ENCODE measurements around the gene ASCC3. TPM values are rescaled to one million over a fixed set of nuclear protein-coding genes. Genes with fewer than 3 reads are reported as not detected.
A peak's percentile ranks its signal among the peaks of the same experiment; 100 is the strongest.

ASCC3 gene
- total RNA-seq, 1 donor from 2014 or later = 42.0 TPM

- H3K36me3 Mint-ChIP-seq (ENCODE audit: unreplicated experiment) = no peaks in the 10 kb centered on the region
- H3K27ac Mint-ChIP-seq (ENCODE audit: unreplicated experiment) = peak overlapping the region; percentile 33
- no peak overlapping the region for H3K4me3 Mint-ChIP-seq (ENCODE audit: unreplicated experiment)
- H3K27me3 Mint-ChIP-seq (ENCODE audit: unreplicated experiment) = no peaks in the 10 kb centered on the region
- no peaks in the 10 kb centered on the region for H3K9me3 Mint-ChIP-seq (ENCODE audit: unreplicated experiment)
- peaks cover 12% of the 10 kb centered on the region for H3K4me1 Mint-ChIP-seq (ENCODE audit: unreplicated experiment)
- DNase-seq (ENCODE audit: extremely low spot score, unreplicated experiment) = no peak
- TF ChIP-seq CTCF (IDR thresholded peaks at IDR 0.05) = no peak
Measured at GRCh38 chr6:100484474-100484873, 396.7 kb downstream of the ASCC3 start.

- TF ChIP-seq CTCF (IDR thresholded peaks at IDR 0.05) = no peak
- no peak for DNase-seq (ENCODE audit: extremely low spot score, unreplicated experiment)
- Mint-ChIP-seq H3K4me1 (ENCODE audit: unreplicated experiment) (peaks cover 18% of the 10 kb centered on the region), H3K27me3 (ENCODE audit: unreplicated experiment) (no peaks in the 10 kb centered on the region), H3K4me3 (ENCODE audit: unreplicated experiment) (no peak overlapping the region), H3K9me3 (ENCODE audit: unreplicated experiment) (no peaks in the 10 kb centered on the region), H3K27ac (ENCODE audit: unreplicated experiment) (no peak overlapping the region), H3K36me3 (ENCODE audit: unreplicated experiment) (no peaks in the 10 kb centered on the region)
Measured at GRCh38 chr6:100482698-100483097, 398.4 kb downstream of the ASCC3 start.

GRCh38 chr6:100479179-100480035 is 401.7 kb downstream of the ASCC3 start:
- DNase-seq (ENCODE audit: extremely low spot score, unreplicated experiment) = no peak
- Mint-ChIP-seq H3K4me3 (ENCODE audit: unreplicated experiment) (no peak overlapping the region), H3K36me3 (ENCODE audit: unreplicated experiment) (no peaks in the 10 kb centered on the region), H3K27ac (ENCODE audit: unreplicated experiment) (peak overlapping the region; percentile 33), H3K27me3 (ENCODE audit: unreplicated experiment) (no peaks in the 10 kb centered on the region), H3K4me1 (ENCODE audit: unreplicated experiment) (peaks cover 11% of the 10 kb centered on the region), H3K9me3 (ENCODE audit: unreplicated experiment) (peaks cover 7% of the 10 kb centered on the region)
- TF ChIP-seq CTCF (IDR thresholded peaks at IDR 0.05) = peak; percentile 84

- Mint-ChIP-seq H3K36me3 (ENCODE audit: unreplicated experiment) (no peaks in the 10 kb centered on the region), H3K27me3 (ENCODE audit: unreplicated experiment) (peaks cover 30% of the 10 kb centered on the region)
Measured at GRCh38 chr6:100475554-100476320, 405.4 kb downstream of the ASCC3 start.

More at GRCh38 chr6:100475554-100476320, 405.4 kb downstream of the ASCC3 start:
- no peak for DNase-seq (ENCODE audit: extremely low spot score, unreplicated experiment)
- Mint-ChIP-seq H3K27ac (ENCODE audit: unreplicated experiment) (no peak overlapping the region), H3K4me3 (ENCODE audit: unreplicated experiment) (no peak overlapping the region), H3K4me1 (ENCODE audit: unreplicated experiment) (peaks cover 8% of the 10 kb centered on the region), H3K9me3 (ENCODE audit: unreplicated experiment) (peaks cover 7% of the 10 kb centered on the region)
- TF ChIP-seq CTCF (IDR thresholded peaks at IDR 0.05) = no peak
